ENCODE results near the gene TRAF6.
A peak's percentile ranks its signal among the peaks of the same experiment; 100 is the strongest.

The TRAF6 gene

GRCh38 chr11:36540998-36541397 lies 30.9 kb upstream of the TRAF6 start:
- TF ChIP-seq POLR2A (IDR thresholded peaks at IDR 0.05; ENCODE audit: extremely low read depth, insufficient read length) (no peak), MYC (IDR thresholded peaks at IDR 0.05; ENCODE audit: low read depth, low read length) (no peak), CTCF (IDR thresholded peaks at IDR 0.05; ENCODE audit: low read depth, low read length) (peak; percentile 25), MAX (IDR thresholded peaks at IDR 0.05; ENCODE audit: low read depth, low read length) (no peak)
- peak; percentile 32 for DNase-seq (ENCODE audit: low read depth)
- H3K4me3 ChIP-seq (ENCODE audit: low read depth, low read length) = no peak overlapping the region

- H3K4me3 ChIP-seq (ENCODE audit: low read depth, low read length) = no peak overlapping the region
- no peak for DNase-seq (ENCODE audit: low read depth)
- no peak for TF ChIP-seq MAX (IDR thresholded peaks at IDR 0.05; ENCODE audit: low read depth, low read length)
- TF ChIP-seq CTCF (IDR thresholded peaks at IDR 0.05; ENCODE audit: low read depth, low read length) = no peak
- TF ChIP-seq MYC (IDR thresholded peaks at IDR 0.05; ENCODE audit: low read depth, low read length) = no peak
- no peak for TF ChIP-seq POLR2A (IDR thresholded peaks at IDR 0.05; ENCODE audit: extremely low read depth, insufficient read length)
Observed at GRCh38 chr11:36534276-36534840, 24.3 kb upstream of the TRAF6 start.

- no peak for DNase-seq (ENCODE audit: low read depth)
- no peak overlapping the region for H3K4me3 ChIP-seq (ENCODE audit: low read depth, low read length)
- TF ChIP-seq MAX (IDR thresholded peaks at IDR 0.05; ENCODE audit: low read depth, low read length) = no peak
- no peak for TF ChIP-seq CTCF (IDR thresholded peaks at IDR 0.05; ENCODE audit: low read depth, low read length)
- no peak for TF ChIP-seq POLR2A (IDR thresholded peaks at IDR 0.05; ENCODE audit: extremely low read depth, insufficient read length)
Observed at GRCh38 chr11:36532941-36533601, 23.0 kb upstream of the TRAF6 start.

GRCh38 chr11:36530840-36531239 lies 20.8 kb upstream of the TRAF6 start:
- TF ChIP-seq MAX (IDR thresholded peaks at IDR 0.05; ENCODE audit: low read depth, low read length) (no peak), CTCF (IDR thresholded peaks at IDR 0.05; ENCODE audit: low read depth, low read length) (no peak), MYC (IDR thresholded peaks at IDR 0.05; ENCODE audit: low read depth, low read length) (no peak), POLR2A (IDR thresholded peaks at IDR 0.05; ENCODE audit: extremely low read depth, insufficient read length) (no peak)
- no peak overlapping the region for H3K4me3 ChIP-seq (ENCODE audit: low read depth, low read length)
- DNase-seq (ENCODE audit: low read depth) = no peak

GRCh38 chr11:36513965-36514364 lies 3.9 kb upstream of the TRAF6 start:
- no peak for TF ChIP-seq CTCF (IDR thresholded peaks at IDR 0.05; ENCODE audit: low read depth, low read length)
- TF ChIP-seq MYC (IDR thresholded peaks at IDR 0.05; ENCODE audit: low read depth, low read length) = no peak
- TF ChIP-seq POLR2A (IDR thresholded peaks at IDR 0.05; ENCODE audit: extremely low read depth, insufficient read length) = no peak
- no peak for TF ChIP-seq MAX (IDR thresholded peaks at IDR 0.05; ENCODE audit: low read depth, low read length)
- H3K4me3 ChIP-seq (ENCODE audit: low read depth, low read length) = no peak overlapping the region
- DNase-seq (ENCODE audit: low read depth) = no peak

All from NB4 (cell line).